Measurements from ENCODE around the gene PDIA5.

- TF ChIP-seq YY1 (IDR thresholded peaks at IDR 0.05; ENCODE audit: insufficient read depth, insufficient read length) (no peak), SUZ12 (IDR thresholded peaks at IDR 0.05; ENCODE audit: extremely low read depth, insufficient read depth, insufficient read length) (no peak), ZNF274 (IDR thresholded peaks at IDR 0.05; ENCODE audit: low read depth, low read length) (no peak)
Measured at GRCh38 chr3:123066599-123066895, 278 bp upstream of the PDIA5 start.
